ENCODE data around the gene KCNJ13.

Gene KCNJ13

DNA sequence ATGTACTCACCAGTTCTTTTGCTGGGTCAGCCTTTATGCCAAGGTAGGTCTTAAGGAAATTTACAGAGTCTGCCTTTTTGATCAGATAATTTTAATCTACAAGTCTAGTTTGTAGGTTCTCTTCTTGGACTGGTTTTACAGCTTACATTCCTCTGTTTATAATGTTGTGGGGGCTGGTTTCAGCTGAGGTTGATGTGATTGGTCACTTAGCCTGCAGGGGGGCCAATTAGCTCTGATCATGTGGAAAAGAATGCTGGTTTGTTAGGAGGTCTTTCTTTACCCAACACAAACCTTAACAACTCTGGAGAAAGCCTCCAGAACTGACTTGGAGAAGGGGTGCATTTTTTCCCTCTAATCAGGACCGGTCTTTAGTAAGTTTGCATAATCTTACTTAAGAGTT lies at the start of gene KCNJ13:
KCNJ13 (minus strand) TSS at position 131 of the 400 bp plus-strand sequence. CDS start 5,203 bp downstream, outside the sequence.
- H3K4me3 ChIP-seq (ENCODE audit: low read depth, low read length): no peak within 1 kb of the TSS
- peak; percentile 31 for DNase-seq (ENCODE audit: low read depth)
- TF ChIP-seq, protein P1, sequence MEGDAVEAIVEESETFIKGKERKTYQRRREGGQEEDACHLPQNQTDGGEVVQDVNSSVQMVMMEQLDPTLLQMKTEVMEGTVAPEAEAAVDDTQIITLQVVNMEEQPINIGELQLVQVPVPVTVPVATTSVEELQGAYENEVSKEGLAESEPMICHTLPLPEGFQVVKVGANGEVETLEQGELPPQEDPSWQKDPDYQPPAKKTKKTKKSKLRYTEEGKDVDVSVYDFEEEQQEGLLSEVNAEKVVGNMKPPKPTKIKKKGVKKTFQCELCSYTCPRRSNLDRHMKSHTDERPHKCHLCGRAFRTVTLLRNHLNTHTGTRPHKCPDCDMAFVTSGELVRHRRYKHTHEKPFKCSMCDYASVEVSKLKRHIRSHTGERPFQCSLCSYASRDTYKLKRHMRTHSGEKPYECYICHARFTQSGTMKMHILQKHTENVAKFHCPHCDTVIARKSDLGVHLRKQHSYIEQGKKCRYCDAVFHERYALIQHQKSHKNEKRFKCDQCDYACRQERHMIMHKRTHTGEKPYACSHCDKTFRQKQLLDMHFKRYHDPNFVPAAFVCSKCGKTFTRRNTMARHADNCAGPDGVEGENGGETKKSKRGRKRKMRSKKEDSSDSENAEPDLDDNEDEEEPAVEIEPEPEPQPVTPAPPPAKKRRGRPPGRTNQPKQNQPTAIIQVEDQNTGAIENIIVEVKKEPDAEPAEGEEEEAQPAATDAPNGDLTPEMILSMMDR (conservative IDR thresholded peaks at IDR 0.05; ENCODE audit: low read depth, low read length): no peak

GRCh38 chr2:232817756-232818155 lies 41.4 kb upstream of the KCNJ13 start:
- DNase-seq (ENCODE audit: low read depth): no peak
- TF ChIP-seq, protein P1 (conservative IDR thresholded peaks at IDR 0.05; ENCODE audit: low read depth, low read length): no peak
- no peak overlapping the region for H3K4me3 ChIP-seq (ENCODE audit: low read depth, low read length)

DNA sequence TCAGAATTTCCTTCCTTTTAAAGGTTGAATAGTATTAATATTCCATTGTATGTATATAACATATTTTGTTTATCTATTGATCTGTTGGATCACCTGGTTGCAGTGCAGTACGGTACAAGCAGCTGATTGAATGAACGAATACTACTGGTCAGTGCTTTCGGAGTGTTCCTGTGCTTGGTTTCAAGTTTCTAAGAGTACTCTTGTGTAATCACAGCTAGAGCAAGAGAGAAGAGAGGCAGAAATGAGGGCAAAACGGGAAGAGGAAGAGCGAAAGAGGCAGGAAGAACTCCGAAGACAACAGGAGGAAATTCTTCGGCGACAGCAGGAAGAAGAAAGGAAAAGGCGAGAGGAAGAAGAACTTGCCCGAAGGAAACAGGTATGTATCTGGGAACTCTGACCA lies 40.3 kb upstream of the KCNJ13 start:
- H3K4me3 ChIP-seq (ENCODE audit: low read depth, low read length): no peak overlapping the region
- TF ChIP-seq, protein P1 (conservative IDR thresholded peaks at IDR 0.05; ENCODE audit: low read depth, low read length): no peak
- DNase-seq (ENCODE audit: low read depth): no peak

DNA sequence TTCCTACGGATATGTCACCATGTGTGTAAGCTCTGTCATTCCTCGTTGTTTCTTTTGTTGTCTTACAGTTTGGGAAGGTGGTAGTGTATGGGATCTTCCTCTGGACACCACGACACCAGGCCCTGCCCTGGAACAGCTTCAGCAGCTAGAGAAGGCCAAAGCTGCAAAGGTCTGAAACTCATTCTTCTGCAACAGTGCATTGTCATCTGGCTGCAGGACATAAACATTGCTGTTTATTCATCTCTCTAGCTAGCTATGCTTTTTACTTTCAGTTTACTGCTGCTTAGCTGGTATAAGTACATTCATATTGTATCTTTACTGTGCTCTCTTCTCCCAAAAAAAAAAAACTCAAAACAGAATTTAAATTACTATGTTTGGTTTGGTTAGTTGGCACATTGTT lies 39.2 kb upstream of the KCNJ13 start:
- H3K4me3 ChIP-seq (ENCODE audit: low read depth, low read length): no peak overlapping the region
- TF ChIP-seq, protein P1 (conservative IDR thresholded peaks at IDR 0.05; ENCODE audit: low read depth, low read length): no peak
- DNase-seq (ENCODE audit: low read depth): no peak

DNA sequence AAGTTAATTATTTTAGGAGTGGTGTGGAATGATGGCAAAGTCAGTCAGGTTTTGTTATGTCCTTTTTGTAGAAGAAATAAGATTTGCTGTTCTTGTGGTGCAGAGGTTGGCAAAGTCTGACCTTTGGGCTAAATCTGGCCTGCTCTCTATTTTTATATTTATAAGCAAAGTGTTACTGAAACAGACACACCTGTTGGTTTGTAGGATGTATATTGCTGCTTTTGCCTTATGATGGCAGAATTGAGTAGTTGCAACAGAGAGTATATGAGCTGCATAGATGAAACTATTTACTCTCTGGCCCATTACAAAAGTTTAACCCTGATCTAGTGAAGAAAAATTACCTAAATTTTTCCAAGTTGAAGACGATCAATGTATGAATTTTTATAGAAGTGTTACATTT lies 34.1 kb upstream of the KCNJ13 start:
- no peak for DNase-seq (ENCODE audit: low read depth)
- TF ChIP-seq, protein P1 (conservative IDR thresholded peaks at IDR 0.05; ENCODE audit: low read depth, low read length): no peak
- H3K4me3 ChIP-seq (ENCODE audit: low read depth, low read length): no peak overlapping the region

DNA sequence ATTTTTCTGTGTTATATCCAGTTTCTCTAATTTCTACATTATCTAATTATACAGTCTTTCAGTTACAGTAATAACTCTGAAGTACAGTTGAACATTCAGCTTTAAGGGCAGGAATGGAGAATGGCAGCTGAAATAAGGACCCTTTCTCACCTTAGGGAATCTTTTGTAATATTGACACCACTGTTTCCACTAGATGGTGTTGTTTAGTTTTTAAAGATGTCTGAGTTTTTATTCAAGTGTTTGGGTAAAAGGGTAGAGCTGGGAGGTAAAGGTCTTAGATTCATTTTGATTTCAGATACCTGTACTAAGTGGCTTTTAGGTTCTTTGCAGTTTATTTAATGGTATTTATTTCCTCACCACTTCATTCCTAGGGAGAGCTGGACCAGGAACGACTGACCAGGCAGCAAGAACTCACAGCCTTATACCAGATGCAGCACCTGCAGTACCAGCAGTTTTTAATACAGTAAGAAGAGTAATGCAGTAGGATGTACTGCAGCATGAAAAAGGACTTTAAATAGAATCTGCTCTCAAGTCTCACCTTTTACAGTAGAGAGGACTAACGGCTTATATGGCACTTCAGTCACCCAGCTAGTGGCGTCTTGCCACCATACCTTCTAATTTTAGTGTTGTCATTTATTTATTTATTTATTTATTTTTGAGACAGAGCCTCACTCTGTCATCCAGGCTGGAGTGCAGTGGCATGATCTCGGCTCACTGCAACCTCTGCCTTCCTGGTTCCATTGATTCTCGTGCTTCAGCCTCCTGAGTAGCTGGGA lies 33.2 kb upstream of the KCNJ13 start:
- TF ChIP-seq, protein P1 (conservative IDR thresholded peaks at IDR 0.05; ENCODE audit: low read depth, low read length): no peak
- H3K4me3 ChIP-seq (ENCODE audit: low read depth, low read length): no peak overlapping the region
- peak; percentile 9 for DNase-seq (ENCODE audit: low read depth)

GRCh38 chr2:232802091-232802490 lies 25.7 kb upstream of the KCNJ13 start:
- no peak overlapping the region for H3K4me3 ChIP-seq (ENCODE audit: low read depth, low read length)
- TF ChIP-seq, protein P1 (conservative IDR thresholded peaks at IDR 0.05; ENCODE audit: low read depth, low read length): no peak
- no peak for DNase-seq (ENCODE audit: low read depth)

All from choroid plexus epithelial cell (primary cell).